Mesenchymal stem cell (in vitro differentiated cells and primary cell): ENCODE results near the gene TFF2.

Experiments
- DNase-seq: peaks from one replicate; pipeline ENCODE4 v3.0.0-alpha.2; 2013
- H2AFZ ChIP-seq: one replicate; pipeline ENCODE4 v1.6.1; 2013; ENCODE audit warnings: low read depth, mild to moderate bottlenecking, control low read depth, inconsistent platforms, low read length, moderate library complexity
- H2AK5ac ChIP-seq: 2 replicates; pipeline ENCODE4 v1.6.1; 2013; ENCODE audit warnings: low read length, moderate library complexity, mild to moderate bottlenecking, inconsistent platforms; ENCODE audit not compliant: severe bottlenecking
- H2BK120ac ChIP-seq: one replicate; pipeline ENCODE4 v1.6.1; 2013; ENCODE audit warnings: low read depth, mild to moderate bottlenecking, inconsistent platforms, low read length, moderate library complexity
- H2BK12ac ChIP-seq, 2 experiments: one replicate each; pipeline ENCODE4 v1.6.1; 2013; ENCODE audit warnings: inconsistent platforms in 2 of 2, low read length in 2 of 2, mild to moderate bottlenecking in 2 of 2, moderate library complexity in 2 of 2, control low read depth in 1 of 2
- H2BK15ac ChIP-seq: one replicate; pipeline ENCODE4 v1.6.1; 2013; ENCODE audit warnings: mild to moderate bottlenecking, low read depth, inconsistent platforms; ENCODE audit not compliant: poor library complexity, severe bottlenecking
- H2BK5ac ChIP-seq: 2 replicates; pipeline ENCODE4 v1.6.1; 2013; ENCODE audit warnings: low read depth, mild to moderate bottlenecking, low read length, control low read depth, inconsistent platforms; ENCODE audit not compliant: poor library complexity, severe bottlenecking
- H3K14ac ChIP-seq, 2 experiments: one replicate each; pipeline ENCODE4 v1.6.1; 2013; ENCODE audit warnings: inconsistent platforms in 2 of 2, low read length in 2 of 2, control low read depth in 1 of 2, mild to moderate bottlenecking in 1 of 2, moderate library complexity in 1 of 2
- H3K18ac ChIP-seq, 2 experiments: one replicate each; pipeline ENCODE4 v1.6.1; 2013; ENCODE audit warnings: inconsistent platforms in 2 of 2, low read length in 2 of 2, control low read depth in 1 of 2, low read depth in 1 of 2, mild to moderate bottlenecking in 1 of 2
- H3K23ac ChIP-seq, 2 experiments: one replicate each; pipeline ENCODE4 v1.6.1; 2013; ENCODE audit warnings: inconsistent platforms in 2 of 2, low read length in 2 of 2, mild to moderate bottlenecking in 2 of 2, moderate library complexity in 2 of 2, control low read depth in 1 of 2
- H3K27ac ChIP-seq: 2 replicates; pipeline ENCODE4 v1.5.1; 2013; ENCODE audit warnings: mild to moderate bottlenecking, moderate library complexity, low read length, control low read depth, inconsistent platforms; ENCODE audit not compliant: poor library complexity, severe bottlenecking
- H3K27me3 ChIP-seq, 2 experiments: 2 replicates each; pipeline versions ENCODE4 v1.6.1 to v1.7.0; 2013; ENCODE audit warnings: low read length in 2 of 2, mild to moderate bottlenecking in 2 of 2, moderate library complexity in 2 of 2, control low read depth in 1 of 2, inconsistent platforms in 1 of 2; ENCODE audit not compliant: control insufficient read depth in 1 of 2, insufficient read depth in 1 of 2
- H3K36me3 ChIP-seq, 2 experiments: 2 replicates each; pipeline versions ENCODE4 v1.6.1 to v1.7.0; 2013; ENCODE audit warnings: low read length in 2 of 2, control low read depth in 1 of 2, inconsistent platforms in 1 of 2, low read depth in 1 of 2, mild to moderate bottlenecking in 1 of 2; ENCODE audit not compliant: insufficient read depth in 2 of 2, control insufficient read depth in 1 of 2
- H3K4ac ChIP-seq, 2 experiments: one replicate each; pipeline ENCODE4 v1.6.1; 2013; ENCODE audit warnings: inconsistent platforms in 2 of 2, low read length in 2 of 2, mild to moderate bottlenecking in 2 of 2, moderate library complexity in 2 of 2, control low read depth in 1 of 2, low read depth in 1 of 2
- H3K4me1 ChIP-seq: 2 replicates; pipeline ENCODE4 v1.6.1; 2013; ENCODE audit warnings: low read depth, low read length, control low read depth; ENCODE audit not compliant: control insufficient read depth, insufficient read depth
- H3K4me2 ChIP-seq: 2 replicates; pipeline ENCODE4 v1.6.1; 2013; ENCODE audit warnings: low read length, mild to moderate bottlenecking, inconsistent platforms; ENCODE audit not compliant: poor library complexity, severe bottlenecking
- H3K4me3 ChIP-seq, 2 experiments: 2 replicates each; pipeline versions ENCODE4 v1.5.1 to v1.7.0; 2013; ENCODE audit warnings: low read length in 2 of 2, mild to moderate bottlenecking in 2 of 2, control low read depth in 1 of 2, low read depth in 1 of 2; ENCODE audit not compliant: insufficient read depth in 1 of 2
- H3K79me1 ChIP-seq: replicated peaks from 2 replicates; pipeline ENCODE4 v1.6.1; 2013; ENCODE audit warnings: mild to moderate bottlenecking, control low read depth, low read length, inconsistent platforms; ENCODE audit not compliant: poor library complexity, severe bottlenecking
- H3K9ac ChIP-seq: 2 replicates; pipeline ENCODE4 v1.7.0; 2013; ENCODE audit warnings: mild to moderate bottlenecking, low read length, moderate library complexity
- H3K9me3 ChIP-seq: 2 replicates; pipeline ENCODE4 v1.7.0; 2013; ENCODE audit warnings: mild to moderate bottlenecking, low read length; ENCODE audit not compliant: control insufficient read depth
- H4K8ac ChIP-seq: one replicate; pipeline ENCODE4 v1.6.1; 2013; ENCODE audit warnings: inconsistent platforms, mild to moderate bottlenecking, low read length, moderate library complexity
- H4K91ac ChIP-seq: one replicate; pipeline ENCODE4 v1.6.1; 2013; ENCODE audit warnings: mild to moderate bottlenecking, low read length, inconsistent platforms
- WGBS: methylation state at CpG from one replicate; pipeline ENCODE4 v1.1.7; 2013; ENCODE audit warnings: mixed read lengths; 5-methylcytosine and 5-hydroxymethylcytosine counted together

Gene TFF2

GRCh38 chr21:42298237-42298636 is 52.6 kb downstream of the TFF2 start:
- no peak overlapping the region for H2AK5ac ChIP-seq
- peaks cover 6% of the 10 kb centered on the region for H3K4me1 ChIP-seq
- no peak overlapping the region for H3K4ac ChIP-seq
- H4K8ac ChIP-seq, result no peak overlapping the region
- H3K27ac ChIP-seq, result no peak overlapping the region
- H3K4me3 ChIP-seq, result no peak overlapping the region
- peaks cover 62 to 64% of the 10 kb centered on the region in 2 experiments for H3K27me3 ChIP-seq
- no peak overlapping the region for H3K23ac ChIP-seq
- H2BK12ac ChIP-seq, result no peak overlapping the region
- H2BK5ac ChIP-seq, result no peak overlapping the region
- no peak for DNase-seq
- no peak overlapping the region for H3K18ac ChIP-seq
- H4K91ac ChIP-seq, result no peak overlapping the region
- H2BK120ac ChIP-seq, result no peak overlapping the region
- H3K36me3 ChIP-seq, result no peaks in the 10 kb centered on the region
- no peak overlapping the region for H2AFZ ChIP-seq
- H3K79me1 ChIP-seq, result no peaks in the 10 kb centered on the region
- H2BK15ac ChIP-seq, result no peak overlapping the region
- H3K14ac ChIP-seq, result no peak overlapping the region
- WGBS, result 46% methylated on average over 6 of the region's 6 CpGs
- no peak overlapping the region for H3K4me2 ChIP-seq
- H3K9me3 ChIP-seq, result no peaks in the 10 kb centered on the region
- H3K9ac ChIP-seq, result no peak overlapping the region

- no peak overlapping the region for H3K9ac ChIP-seq
Measured at GRCh38 chr21:42297377-42297776, 53.4 kb downstream of the TFF2 start.

GRCh38 chr21:42296501-42296900 is 54.3 kb downstream of the TFF2 start:
- WGBS, result 75% methylated on average over 6 of the region's 7 CpGs
- Histone ChIP-seq H3K18ac (no peak overlapping the region), H3K9me3 (no peaks in the 10 kb centered on the region), H3K23ac (no peak overlapping the region), H3K9ac (no peak overlapping the region), H3K4me3 (no peak overlapping the region), H3K4ac (no peak overlapping the region), H3K4me2 (no peak overlapping the region), H3K79me1 (no peaks in the 10 kb centered on the region), H2AK5ac (no peak overlapping the region), H4K8ac (no peak overlapping the region), H3K4me1 (peaks cover 10% of the 10 kb centered on the region), H2BK12ac (no peak overlapping the region), H2AFZ (no peak overlapping the region), H3K27ac (no peak overlapping the region), H3K14ac (no peak overlapping the region), H3K27me3 (peaks cover 49 to 53% of the 10 kb centered on the region in 2 experiments), H2BK15ac (no peak overlapping the region), H2BK5ac (no peak overlapping the region), H4K91ac (no peak overlapping the region), H3K36me3 (no peaks in the 10 kb centered on the region), H2BK120ac (no peak overlapping the region)
- DNase-seq, result no peak

More at GRCh38 chr21:42297377-42297776, 53.4 kb downstream of the TFF2 start:
- H3K4me2 ChIP-seq, result no peak overlapping the region
- WGBS, result 82% methylated on average over 9 of the region's 9 CpGs
- H3K9me3 ChIP-seq, result no peaks in the 10 kb centered on the region
- peaks cover 54 to 56% of the 10 kb centered on the region in 2 experiments for H3K27me3 ChIP-seq
- no peak overlapping the region for H2AFZ ChIP-seq
- no peak overlapping the region for H3K27ac ChIP-seq
- H3K79me1 ChIP-seq, result no peaks in the 10 kb centered on the region
- H3K4me3 ChIP-seq, result no peak overlapping the region
- no peak overlapping the region for H3K23ac ChIP-seq
- no peak overlapping the region for H3K14ac ChIP-seq
- H3K4ac ChIP-seq, result no peak overlapping the region
- no peak overlapping the region for H2BK15ac ChIP-seq
- no peaks in the 10 kb centered on the region for H3K36me3 ChIP-seq
- no peak overlapping the region for H2BK12ac ChIP-seq
- no peak overlapping the region for H4K8ac ChIP-seq
- H2BK5ac ChIP-seq, result no peak overlapping the region
- no peak overlapping the region for H2AK5ac ChIP-seq
- H3K18ac ChIP-seq, result no peak overlapping the region
- H4K91ac ChIP-seq, result no peak overlapping the region
- peaks cover 9% of the 10 kb centered on the region for H3K4me1 ChIP-seq
- DNase-seq, result no peak
- no peak overlapping the region for H2BK120ac ChIP-seq
